Astrocyte of the spinal cord (primary cell): Measurements from ENCODE around the gene ACVR2A.

Source experiments
- DNase-seq: peaks from one replicate; pipeline ENCODE4 v3.0.0; 2011; ENCODE audit warnings: low read depth, low spot score
- H3K4me3 ChIP-seq: 2 replicates; pipeline ENCODE4 v1.5.1; 2011; ENCODE audit warnings: low read depth, mild to moderate bottlenecking, low read length, moderate library complexity
- CTCF ChIP-seq: IDR thresholded peaks from 2 replicates; pipeline ENCODE4 v1.5.1; 2012; ENCODE audit warnings: low read depth, mild to moderate bottlenecking, low read length, inconsistent platforms
- in situ Hi-C: cut with HindIII; loops from 2 replicates; pipeline ENCODE4 v1.10.0; 2017; ENCODE audit warnings: low sequenced_read_pairs

ACVR2A gene

GRCh38 chr2:147844697-147845410 lies at the start of gene ACVR2A:
ACVR2A (plus strand) TSS chr2:147845029; CDS start chr2:147845153, 124 bp downstream.
- peak within 1 kb of the TSS; percentile 87 for H3K4me3 ChIP-seq
- no peak for TF ChIP-seq CTCF
- peak; percentile 44 for DNase-seq
- in situ Hi-C loops: no loop called here

- no peak for TF ChIP-seq CTCF
- H3K4me3 ChIP-seq: no peak overlapping the region
- in situ Hi-C loops: no loop called here
- no peak for DNase-seq
These were observed 44.5 kb upstream of the ACVR2A start for GRCh38 chr2:147800316-147800715.

GRCh38 chr2:147806846-147807245 lies 38.0 kb upstream of the ACVR2A start:
- no peak for TF ChIP-seq CTCF
- in situ Hi-C loops: no loop called here
- DNase-seq: peak; percentile 30
- no peak overlapping the region for H3K4me3 ChIP-seq

GRCh38 chr2:147808520-147808919 lies 36.3 kb upstream of the ACVR2A start:
- no peak for TF ChIP-seq CTCF
- no peak for DNase-seq
- in situ Hi-C loops: no loop called here

GRCh38 chr2:147810883-147811765 lies 33.7 kb upstream of the ACVR2A start:
- no peak for TF ChIP-seq CTCF
- H3K4me3 ChIP-seq: no peak overlapping the region
- in situ Hi-C loops: no loop called here
- no peak for DNase-seq

More at GRCh38 chr2:147808520-147808919, 36.3 kb upstream of the ACVR2A start:
- no peak overlapping the region for H3K4me3 ChIP-seq

GRCh38 chr2:147818741-147819140 lies 26.1 kb upstream of the ACVR2A start:
- no peak for TF ChIP-seq CTCF
- no peak overlapping the region for H3K4me3 ChIP-seq
- in situ Hi-C loops: no loop called here
- no peak for DNase-seq
